GM19395 (cell line): ENCODE measurements around the gene ITK.

Experiments
- ATAC-seq: cut with Tn5 transposase; IDR thresholded peaks from one replicate; pipeline ENCODE4 v1.9.1; 2021; ENCODE audit warnings: mild to moderate bottlenecking, moderate library complexity; ENCODE audit not compliant: unreplicated experiment

Gene ITK

DNA sequence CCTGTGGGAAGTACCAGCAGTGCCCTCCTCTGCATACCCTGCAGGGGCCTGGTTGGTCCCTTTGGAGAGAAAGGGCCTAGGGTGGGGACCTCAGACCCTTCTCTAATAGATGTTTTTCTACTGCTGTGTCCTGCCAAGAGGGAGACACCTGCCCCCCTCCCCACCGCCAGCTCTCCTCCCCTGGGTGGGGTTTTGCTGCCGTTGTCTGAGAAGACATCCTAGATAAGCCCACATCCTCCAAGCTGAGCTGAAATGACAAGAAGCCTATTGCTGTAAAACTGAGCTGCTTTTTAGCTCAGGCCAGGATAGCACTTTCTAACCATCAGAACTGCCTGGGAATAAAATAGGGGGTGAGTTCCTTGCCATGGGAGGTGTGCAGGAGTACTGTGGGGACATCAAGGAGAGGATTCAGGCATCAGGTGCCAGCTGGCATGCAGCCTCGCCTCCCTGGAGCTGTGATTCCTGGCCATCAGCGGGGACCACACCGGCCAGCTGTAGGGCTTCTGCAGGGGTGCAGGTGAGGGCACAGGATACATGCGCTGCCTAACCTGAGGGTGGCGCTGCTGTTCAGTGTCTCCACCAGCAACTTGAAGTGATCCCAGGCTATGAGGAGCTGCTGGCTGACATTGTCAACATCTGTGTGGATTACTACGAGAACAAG lies 123.2 kb downstream of the ITK start:
- no peak for ATAC-seq
